ENCODE measurements around the gene ZNF576.
A peak's percentile ranks its signal among the peaks of the same experiment; 100 is the strongest.
"Not testable (repeated sequence)": the region's sequence is repeated elsewhere in the genome, so short reads cannot be mapped to it uniquely, and the experiment has no call there.

The ZNF576 gene

GRCh38 chr19:43600326-43600725, 3.9 kb downstream of the ZNF576 start:
- not testable (repeated sequence) for FAIRE-seq

GRCh38 chr19:43605875-43606568, 9.6 kb downstream of the ZNF576 start:
- no peak for FAIRE-seq

- FAIRE-seq: no peak
Observed at GRCh38 chr19:43606569-43607229, 10.3 kb downstream of the ZNF576 start.

- no peak for FAIRE-seq
Observed at GRCh38 chr19:43607238-43608205, 11.1 kb downstream of the ZNF576 start.

GRCh38 chr19:43609872-43610271, 13.5 kb downstream of the ZNF576 start:
- no peak for FAIRE-seq

GRCh38 chr19:43610493-43610892, 14.1 kb downstream of the ZNF576 start:
- FAIRE-seq: no peak

- no peak for FAIRE-seq
Observed at GRCh38 chr19:43611788-43612187, 15.4 kb downstream of the ZNF576 start, which contains the start of gene SRRM5. TSS of gene SRRM5 (plus strand) at chr19:43612088. CDS start at chr19:43612122, 34 bp downstream.

- no peak for FAIRE-seq
Observed at GRCh38 chr19:43612374-43612773, 16.0 kb downstream of the ZNF576 start.

GRCh38 chr19:43616306-43616705, 19.9 kb downstream of the ZNF576 start:
- no peak for FAIRE-seq

- FAIRE-seq: no peak
Observed at GRCh38 chr19:43616954-43617353, 20.6 kb downstream of the ZNF576 start.

- FAIRE-seq: no peak
Observed at GRCh38 chr19:43618921-43619261, 22.5 kb downstream of the ZNF576 start.

GRCh38 chr19:43619262-43620060, 23.1 kb downstream of the ZNF576 start, which contains the start of gene ZNF428:
TSS of gene ZNF428 (minus strand) at chr19:43619629. CDS start at chr19:43614304, 5,325 bp downstream.
- FAIRE-seq: peak; percentile 17

- FAIRE-seq: no peak
Observed at GRCh38 chr19:43620061-43621001, 23.9 kb downstream of the ZNF576 start.

GRCh38 chr19:43622070-43622469, 25.7 kb downstream of the ZNF576 start:
- no peak for FAIRE-seq

GRCh38 chr19:43622956-43623355, 26.6 kb downstream of the ZNF576 start:
- FAIRE-seq: no peak

- FAIRE-seq: no peak
Observed at GRCh38 chr19:43623889-43624670, 27.7 kb downstream of the ZNF576 start.

- FAIRE-seq: no peak
Observed at GRCh38 chr19:43624933-43625332, 28.5 kb downstream of the ZNF576 start.

- FAIRE-seq: no peak
Observed at GRCh38 chr19:43625918-43626579, 29.7 kb downstream of the ZNF576 start.

GRCh38 chr19:43626838-43627237, 30.4 kb downstream of the ZNF576 start:
- no peak for FAIRE-seq
